GM18951 (cell line): Measurements from ENCODE around the gene SLC16A11.

Source experiments
- POLR2A ChIP-seq: IDR thresholded peaks from 4 replicates; pipeline ENCODE4 v1.6.1; 2011; ENCODE audit warnings: mild to moderate bottlenecking; ENCODE audit not compliant: insufficient read length, insufficient read depth; ENCODE audit errors: extremely low read depth
- in situ Hi-C: fragments of 300-500 bp; cut with MboI; formaldehyde crosslinking; loops from one replicate; pipeline ENCODE4 v1.12.0; 2022; ENCODE audit warnings: low sequenced_read_pairs, mixed read lengths, inconsistent platforms; ENCODE audit not compliant: unreplicated experiment

The SLC16A11 gene

GRCh38 chr17:7027335-7027734 lies 16.6 kb downstream of the SLC16A11 start:
- in situ Hi-C loops, result no loop called here
- no peak for TF ChIP-seq POLR2A

GRCh38 chr17:7026471-7027115 lies 17.3 kb downstream of the SLC16A11 start:
- in situ Hi-C loops, result no loop called here
- no peak for TF ChIP-seq POLR2A

GRCh38 chr17:7025245-7025644 lies 18.6 kb downstream of the SLC16A11 start:
- TF ChIP-seq POLR2A, result no peak
- in situ Hi-C loops, result no loop called here

DNA sequence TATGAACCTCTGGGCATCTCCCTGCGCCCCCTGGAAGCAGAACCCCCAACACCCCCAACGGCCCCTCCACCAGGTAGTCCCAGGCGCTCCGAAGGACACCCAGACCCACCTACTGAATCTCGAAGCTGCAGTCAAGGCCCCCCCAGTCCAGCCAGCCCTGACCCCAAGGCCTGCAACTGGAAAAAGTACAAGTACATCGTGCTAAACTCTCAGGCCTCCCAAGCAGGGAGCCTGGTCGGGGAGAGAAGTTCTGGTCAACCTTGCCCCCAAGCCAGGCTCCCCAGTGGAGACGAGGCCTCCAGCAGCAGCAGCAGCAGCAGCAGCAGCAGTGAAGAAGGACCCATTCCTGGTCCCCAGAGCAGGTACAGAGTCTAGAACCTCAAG lies 19.5 kb downstream of the SLC16A11 start:
- in situ Hi-C loops, result no loop called here
- no peak for TF ChIP-seq POLR2A

- in situ Hi-C loops, result no loop called here
These were observed 20.1 kb downstream of the SLC16A11 start for GRCh38 chr17:7023576-7024401.

GRCh38 chr17:7022781-7023571 lies 20.9 kb downstream of the SLC16A11 start, which contains the start of gene BCL6B:
BCL6B (plus strand) TSS chr17:7023050; CDS start chr17:7023672, 622 bp downstream.
- in situ Hi-C loops, result no loop called here
- no peak for TF ChIP-seq POLR2A

More at GRCh38 chr17:7023576-7024401, 20.1 kb downstream of the SLC16A11 start:
- peak; percentile 40 for TF ChIP-seq POLR2A

- TF ChIP-seq POLR2A, result no peak
- in situ Hi-C loops, result no loop called here
These were observed 21.7 kb downstream of the SLC16A11 start for GRCh38 chr17:7021993-7022778.

DNA sequence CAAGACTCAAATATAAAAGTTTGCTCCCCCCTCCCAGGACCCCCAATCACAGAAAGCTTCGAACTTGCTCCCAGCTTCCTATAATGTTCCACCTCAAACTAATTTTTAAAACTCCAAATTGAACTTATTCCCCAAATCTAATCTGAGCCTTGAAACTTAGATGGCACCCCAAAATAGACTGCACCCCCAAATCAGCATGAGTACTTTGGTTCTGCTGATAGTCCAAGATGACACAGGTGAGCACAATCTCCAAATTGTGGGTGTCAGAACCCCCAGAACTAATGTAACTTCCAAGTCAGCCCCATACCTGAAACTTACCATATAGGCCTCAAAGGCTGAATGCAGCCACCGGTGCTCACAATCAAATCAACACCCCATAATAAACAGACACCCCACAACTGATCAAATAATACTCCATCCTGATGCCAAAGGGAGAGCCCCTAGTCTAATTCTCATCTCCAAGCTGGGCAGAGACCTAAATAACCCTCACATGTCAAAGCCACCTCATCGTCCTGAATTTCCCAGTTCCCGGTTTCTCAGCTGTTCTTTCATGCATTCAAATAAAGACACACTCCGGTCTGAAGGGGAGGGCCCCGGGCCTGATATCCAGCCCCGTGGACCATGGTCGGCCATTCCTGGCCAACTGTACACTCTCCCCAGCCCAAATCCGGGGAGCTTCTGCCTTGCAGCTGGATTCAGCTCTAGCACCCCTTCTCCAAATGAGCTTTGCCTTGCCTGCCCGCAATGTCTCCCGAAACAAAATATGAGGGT lies 22.8 kb downstream of the SLC16A11 start:
- TF ChIP-seq POLR2A, result no peak
- in situ Hi-C loops, result no loop called here

DNA sequence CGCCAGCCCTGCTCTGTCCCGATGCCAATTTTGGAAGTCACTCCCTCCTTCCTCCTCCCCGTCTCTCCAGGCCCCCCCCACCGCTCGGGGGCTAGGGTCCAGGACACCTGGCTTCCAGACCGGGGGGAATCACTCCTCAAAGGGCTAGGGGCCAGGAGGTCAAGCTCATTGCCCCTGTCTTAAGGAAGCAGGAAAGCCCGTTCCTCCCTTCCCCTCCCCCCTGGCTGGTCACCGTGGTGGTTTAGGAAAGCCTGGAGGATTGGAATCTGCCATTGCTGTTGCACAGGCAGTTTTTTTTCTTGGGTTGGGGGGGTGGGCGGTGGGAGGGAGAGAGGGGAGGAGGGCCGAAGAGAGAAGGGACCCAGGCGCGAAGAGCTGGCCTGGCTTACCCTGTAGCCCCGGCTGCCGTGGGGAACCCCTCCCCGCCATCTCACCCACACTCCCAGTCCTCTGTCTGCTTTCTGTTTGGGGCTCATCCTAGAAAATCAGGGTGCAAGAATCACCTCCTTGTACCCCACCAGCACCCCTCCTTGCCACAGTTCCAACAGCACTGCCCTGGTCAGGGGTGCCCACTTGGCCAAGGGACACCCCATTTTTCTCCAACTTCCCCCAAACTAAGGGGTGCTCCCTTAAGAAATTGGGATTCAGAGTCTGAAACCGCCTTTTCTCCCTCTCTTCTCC lies 23.9 kb downstream of the SLC16A11 start:
- in situ Hi-C loops, result no loop called here
- TF ChIP-seq POLR2A, result no peak

- in situ Hi-C loops, result no loop called here
- no peak for TF ChIP-seq POLR2A
These were observed 24.5 kb downstream of the SLC16A11 start for GRCh38 chr17:7019367-7019766.

- no peak for TF ChIP-seq POLR2A
- in situ Hi-C loops, result no loop called here
These were observed 25.4 kb downstream of the SLC16A11 start for GRCh38 chr17:7018331-7018964.

DNA sequence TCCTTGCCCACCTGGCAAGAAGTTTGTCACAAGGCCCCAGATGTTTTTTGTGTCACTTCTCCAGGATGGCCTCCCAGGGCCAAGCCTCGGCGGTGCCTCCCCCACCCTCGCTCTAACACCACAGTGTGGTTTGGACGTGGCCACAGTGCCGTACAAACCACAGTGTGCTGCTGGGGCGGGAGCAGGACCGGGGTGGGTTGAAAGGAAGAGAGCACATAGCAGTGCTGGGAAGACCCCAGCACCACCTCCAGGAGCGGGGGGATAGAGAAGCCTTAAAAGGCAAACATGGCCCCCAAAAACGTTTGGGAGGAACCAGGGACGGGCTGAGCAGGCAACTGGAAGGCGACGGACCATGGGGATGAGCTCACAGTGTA lies 26.1 kb downstream of the SLC16A11 start:
- in situ Hi-C loops, result no loop called here
- TF ChIP-seq POLR2A, result no peak
